BE2C (cell line): ENCODE measurements around the gene MALL.
"Not testable (repeated sequence)": the region's sequence is repeated elsewhere in the genome, so short reads cannot be mapped to it uniquely, and the experiment has no call there.

Experiments used
- DNase-seq: peaks from one replicate; pipeline ENCODE4 v3.0.0-alpha.2; 2020
- H3K27me3 ChIP-seq: fragments of 250-450 bp; sonication (Bioruptor Pico); 2 replicates; pipeline ENCODE4 v1.5.1; 2020; ENCODE audit warnings: mild to moderate bottlenecking
- H3K36me3 ChIP-seq: fragments of 250-450 bp; sonication (Bioruptor Pico); 2 replicates; pipeline ENCODE4 v1.5.1; 2020; ENCODE audit warnings: mild to moderate bottlenecking
- H3K4me1 ChIP-seq: fragments of 250-450 bp; sonication (Bioruptor Pico); 2 replicates; pipeline ENCODE4 v1.5.1; 2020
- H3K4me3 ChIP-seq: 2 replicates; pipeline ENCODE4 v1.5.1; 2011; ENCODE audit warnings: low read depth, low read length
- H3K9me3 ChIP-seq: fragments of 250-450 bp; sonication (Bioruptor Pico); 2 replicates; pipeline ENCODE4 v1.5.1; 2020
- TF ChIP-seq, protein P1 (sequence below): IDR thresholded peaks from 2 replicates; pipeline ENCODE4 v1.5.1; 2012; ENCODE audit warnings: mild to moderate bottlenecking, low read depth, low read length

MALL gene

DNA sequence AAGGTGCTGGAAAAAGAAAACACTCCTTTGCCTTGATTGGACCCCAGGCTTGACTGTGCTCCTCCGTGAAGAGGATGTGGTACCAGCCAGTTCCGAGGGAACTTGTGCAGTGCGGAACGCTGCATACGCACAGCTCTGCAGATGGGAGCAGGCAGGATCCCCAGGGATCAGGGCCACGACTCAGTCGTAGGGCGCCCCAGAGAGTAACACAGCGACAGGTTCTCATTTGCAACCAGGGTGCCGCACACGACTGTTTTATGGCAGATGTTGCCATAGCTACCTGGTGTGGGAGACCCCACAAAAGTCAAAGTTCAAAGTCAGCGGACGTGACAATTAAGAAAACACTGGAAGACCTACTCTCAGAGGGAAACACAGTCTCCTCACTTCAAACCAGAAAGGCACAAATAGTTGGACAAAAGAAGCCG lies 779 bp downstream of the MALL start:
- TF ChIP-seq, protein P1, sequence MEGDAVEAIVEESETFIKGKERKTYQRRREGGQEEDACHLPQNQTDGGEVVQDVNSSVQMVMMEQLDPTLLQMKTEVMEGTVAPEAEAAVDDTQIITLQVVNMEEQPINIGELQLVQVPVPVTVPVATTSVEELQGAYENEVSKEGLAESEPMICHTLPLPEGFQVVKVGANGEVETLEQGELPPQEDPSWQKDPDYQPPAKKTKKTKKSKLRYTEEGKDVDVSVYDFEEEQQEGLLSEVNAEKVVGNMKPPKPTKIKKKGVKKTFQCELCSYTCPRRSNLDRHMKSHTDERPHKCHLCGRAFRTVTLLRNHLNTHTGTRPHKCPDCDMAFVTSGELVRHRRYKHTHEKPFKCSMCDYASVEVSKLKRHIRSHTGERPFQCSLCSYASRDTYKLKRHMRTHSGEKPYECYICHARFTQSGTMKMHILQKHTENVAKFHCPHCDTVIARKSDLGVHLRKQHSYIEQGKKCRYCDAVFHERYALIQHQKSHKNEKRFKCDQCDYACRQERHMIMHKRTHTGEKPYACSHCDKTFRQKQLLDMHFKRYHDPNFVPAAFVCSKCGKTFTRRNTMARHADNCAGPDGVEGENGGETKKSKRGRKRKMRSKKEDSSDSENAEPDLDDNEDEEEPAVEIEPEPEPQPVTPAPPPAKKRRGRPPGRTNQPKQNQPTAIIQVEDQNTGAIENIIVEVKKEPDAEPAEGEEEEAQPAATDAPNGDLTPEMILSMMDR: no peak
- H3K4me1 ChIP-seq: no peaks in the 10 kb centered on the region
- no peak for DNase-seq
- no peaks in the 10 kb centered on the region for H3K27me3 ChIP-seq
- H3K4me3 ChIP-seq: no peak overlapping the region
- H3K9me3 ChIP-seq: no peaks in the 10 kb centered on the region
- no peaks in the 10 kb centered on the region for H3K36me3 ChIP-seq

DNA sequence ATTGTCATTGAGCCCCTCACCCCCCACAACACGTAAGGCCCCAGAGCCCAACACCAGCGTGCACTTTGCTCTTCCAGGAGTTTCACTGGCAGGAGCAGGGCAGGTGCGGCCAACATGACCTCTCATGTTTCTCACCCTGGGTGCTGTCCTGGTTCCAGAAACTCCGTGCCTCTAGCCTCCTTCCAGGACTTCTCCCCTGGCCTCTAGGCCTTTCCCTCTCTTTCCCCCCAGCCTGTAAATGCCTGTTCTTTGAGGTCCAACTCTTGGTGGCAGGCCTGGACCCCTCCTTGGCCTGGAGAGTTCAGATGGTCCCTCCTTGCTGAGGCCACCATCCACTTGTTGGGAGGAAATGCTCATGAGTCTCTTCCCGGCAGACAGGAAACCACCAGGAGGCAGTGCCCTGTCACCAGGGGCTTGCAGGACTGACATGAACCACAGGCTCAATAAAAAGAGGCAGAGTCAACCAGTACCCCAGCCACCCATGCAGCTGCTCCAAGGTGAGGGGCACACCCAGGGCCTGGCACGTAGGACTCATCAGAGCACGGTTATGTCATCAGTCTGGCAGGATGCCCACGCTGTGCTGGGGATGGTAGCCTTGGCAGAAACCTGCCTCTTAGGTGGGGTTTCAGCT lies 1.5 kb downstream of the MALL start:
- no peak for DNase-seq
- Histone ChIP-seq H3K4me3 (no peak overlapping the region), H3K27me3 (no peaks in the 10 kb centered on the region), H3K36me3 (no peaks in the 10 kb centered on the region), H3K4me1 (no peaks in the 10 kb centered on the region), H3K9me3 (no peaks in the 10 kb centered on the region)
- TF ChIP-seq, protein P1: no peak

DNA sequence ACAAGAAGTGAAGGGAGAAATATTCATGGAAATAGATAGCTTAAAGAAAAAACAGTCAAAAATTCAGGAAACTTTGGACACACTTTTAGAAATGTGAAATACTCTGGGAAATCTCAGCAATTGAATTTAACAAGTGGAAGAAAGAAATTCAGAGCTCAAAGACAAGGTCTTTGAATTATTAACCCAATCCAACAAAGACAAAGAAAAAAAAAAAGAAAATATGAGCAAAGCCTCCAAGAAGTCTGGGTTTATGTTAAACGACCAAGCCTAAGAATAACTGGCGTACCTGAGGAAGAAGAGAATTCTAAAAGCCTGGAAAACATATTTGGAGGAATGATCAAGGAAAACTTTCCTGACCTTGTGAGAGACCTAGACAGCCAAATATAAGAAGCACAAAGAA lies 7.3 kb downstream of the MALL start:
- not testable (repeated sequence) for H3K4me3 ChIP-seq, H3K9me3 ChIP-seq, DNase-seq, H3K4me1 ChIP-seq, H3K27me3 ChIP-seq, H3K36me3 ChIP-seq

DNA sequence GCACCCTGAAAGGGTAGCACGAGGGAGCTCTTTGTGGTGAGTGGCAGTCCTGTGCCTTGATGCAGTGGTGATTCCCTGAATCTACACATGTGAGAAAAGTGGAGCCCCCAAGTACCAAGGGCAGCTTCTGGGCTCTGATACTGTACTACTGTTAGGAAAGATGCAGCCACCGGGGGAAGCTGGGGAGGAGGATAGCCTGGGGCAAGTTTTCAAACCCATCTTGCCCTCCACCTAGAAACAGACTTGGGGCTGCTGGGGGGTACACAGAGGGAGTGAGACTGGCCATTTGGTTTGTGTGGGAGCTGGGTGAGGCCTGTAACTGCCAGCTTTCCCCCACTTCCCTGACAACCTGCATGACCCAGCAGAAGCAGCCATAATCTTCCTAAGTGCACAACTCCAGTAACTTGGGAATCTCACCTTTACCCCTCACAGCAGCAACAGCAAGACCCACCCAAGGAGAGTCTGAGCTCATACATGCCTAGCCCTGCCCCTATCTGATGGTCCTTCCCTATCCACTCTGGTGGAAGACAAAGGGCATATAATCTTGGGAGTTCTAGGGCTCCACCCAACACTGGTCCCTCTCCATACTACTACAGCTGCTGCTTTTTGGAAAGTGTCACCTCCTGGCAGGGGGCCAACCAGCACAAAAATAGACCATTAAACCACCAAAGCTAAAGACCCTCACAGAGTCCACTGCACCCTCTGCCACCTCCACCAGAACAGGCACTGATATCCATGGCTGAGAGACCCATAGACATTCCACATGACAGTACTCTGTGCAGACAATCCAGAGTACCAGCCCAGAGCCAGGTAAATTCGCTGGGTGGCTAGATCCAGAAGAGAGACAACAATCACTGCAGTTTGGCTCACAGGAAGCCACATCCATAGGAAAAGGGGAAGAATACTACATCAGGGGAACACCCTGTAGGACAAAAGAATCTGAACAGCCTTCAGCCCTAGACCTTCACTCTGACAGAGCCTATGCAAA lies 8.2 kb downstream of the MALL start:
- no peak overlapping the region for H3K4me3 ChIP-seq
- no peaks in the 10 kb centered on the region for H3K4me1 ChIP-seq
- no peak for DNase-seq
- no peaks in the 10 kb centered on the region for H3K36me3 ChIP-seq
- TF ChIP-seq, protein P1: no peak
- no peaks in the 10 kb centered on the region for H3K9me3 ChIP-seq
- H3K27me3 ChIP-seq: no peaks in the 10 kb centered on the region

DNA sequence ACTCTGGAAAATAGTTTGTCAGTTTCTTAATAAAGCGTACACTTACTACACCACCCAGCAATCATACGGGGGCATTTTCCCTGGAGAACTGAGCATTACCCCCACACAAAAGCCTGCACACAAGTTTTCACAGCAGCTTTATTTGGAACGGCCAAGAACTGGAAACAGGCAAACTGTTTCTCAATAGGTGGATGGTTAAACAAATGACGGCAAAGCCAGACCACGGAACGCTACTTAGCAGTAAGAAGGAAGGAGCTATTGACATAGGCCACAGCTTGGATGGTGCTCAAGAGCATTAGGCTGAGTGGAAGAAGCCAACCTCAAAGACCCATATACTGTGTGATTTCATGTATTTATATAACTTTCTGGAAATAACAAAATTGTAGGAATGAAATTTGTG lies 9.0 kb downstream of the MALL start:
- DNase-seq: no peak
- Histone ChIP-seq H3K4me1 (no peaks in the 10 kb centered on the region), H3K36me3 (no peaks in the 10 kb centered on the region), H3K27me3 (no peaks in the 10 kb centered on the region), H3K9me3 (no peaks in the 10 kb centered on the region), H3K4me3 (no peak overlapping the region)
- TF ChIP-seq, protein P1: no peak

DNA sequence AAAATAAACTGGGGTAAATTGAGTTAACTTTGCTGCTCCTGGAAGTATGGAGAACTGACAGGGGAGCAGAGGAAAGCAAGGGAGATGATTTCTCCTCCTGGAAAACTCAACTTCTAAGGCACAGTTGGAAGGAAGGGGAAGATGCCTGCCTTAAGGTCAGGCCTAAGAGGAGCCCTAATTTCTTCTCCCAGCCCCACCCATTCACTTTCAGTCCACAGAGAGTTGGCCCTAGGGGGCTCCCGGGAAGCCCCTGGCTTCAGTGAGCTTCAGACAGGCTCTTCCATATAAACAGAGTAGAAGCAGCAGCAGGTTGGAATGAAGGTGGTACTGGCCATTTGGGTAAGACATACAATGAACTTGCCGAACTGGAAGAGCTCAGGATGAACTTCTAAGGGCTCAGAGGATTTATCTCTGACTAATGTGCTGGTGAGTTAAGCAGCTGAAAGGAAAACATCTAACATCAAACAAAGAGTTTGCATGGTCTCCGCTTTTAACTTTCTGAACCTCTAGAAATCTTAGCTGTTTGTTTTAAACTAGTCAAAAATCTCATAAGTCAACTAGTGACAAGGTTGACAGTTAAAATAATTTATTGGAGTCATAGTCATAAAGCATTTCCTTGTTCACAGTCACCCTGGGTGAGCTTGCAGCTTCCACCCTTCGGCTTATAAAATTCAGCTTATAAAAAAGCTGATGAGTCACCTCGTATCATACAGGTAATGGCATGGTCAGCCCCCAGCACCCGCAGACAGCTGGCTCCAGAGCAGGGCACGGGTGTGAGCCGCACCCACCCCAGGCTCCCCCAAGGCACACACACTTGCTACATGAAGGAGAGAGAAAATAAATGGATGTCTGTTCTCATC lies 9.8 kb downstream of the MALL start:
- TF ChIP-seq, protein P1: no peak

More for the DNA sequence above, 9.8 kb downstream of the MALL start:
- Histone ChIP-seq H3K4me3 (no peak overlapping the region), H3K36me3 (no peaks in the 10 kb centered on the region), H3K9me3 (no peaks in the 10 kb centered on the region), H3K27me3 (no peaks in the 10 kb centered on the region), H3K4me1 (no peaks in the 10 kb centered on the region)
- no peak for DNase-seq
